GM12878 (cell line): Measurements from ENCODE around the gene FAM47E. TPM values are rescaled to one million over a fixed set of nuclear protein-coding genes. Genes with fewer than 3 reads are reported as not detected.

Experiments used
- ATAC-seq: fragments of 200-7000 bp; cut with Tn5 transposase; 3 replicates; pipeline ENCODE4 v1.9.1; 2020; ENCODE audit warnings: mild to moderate bottlenecking, moderate library complexity
- BruUV-seq: library from RNA; stranded (reverse); fragments of 400-500 nt; replicated peaks from 2 replicates; lab custom pipeline; 2021; lab: Mats Ljungman, UMichigan
- CTCF ChIA-PET: fragments of 300-600 bp; sonication (Branson Sonifier 250); formaldehyde crosslinking; extraction: SDS; loops from one replicate; lab custom pipeline; 2021; ENCODE audit warnings: inconsistent platforms; lab: Yijun Ruan, JAX
- POLR2A ChIA-PET: fragments of 350-600 bp; formaldehyde crosslinking; extraction: SDS; loops from one replicate; lab custom pipeline; 2021; ENCODE audit warnings: inconsistent platforms; lab: Charles Lee
- RAD21 ChIA-PET: fragments of 300-600 bp; sonication (Branson Sonifier 250); formaldehyde crosslinking; loops from one replicate; lab custom pipeline; 2023; ENCODE audit warnings: antibody characterized with exemption; ENCODE audit not compliant: unreplicated experiment; lab: Charles Lee
- SMC1A ChIA-PET: fragments of 300-600 bp; sonication (Branson Sonifier 250); formaldehyde crosslinking; loops from one replicate; lab custom pipeline; 2023; ENCODE audit not compliant: unreplicated experiment, uncharacterized antibody; lab: Charles Lee
- DNase-seq: peaks from one replicate; pipeline ENCODE4 v3.0.0-alpha.2; 2011; ENCODE audit warnings: low read depth, low spot score
- FAIRE-seq: peaks from 3 replicates; lab custom pipeline; 2011; peaks lifted over from hg19 to GRCh38; lab: Jason Lieb, UNC
- H2AFZ ChIP-seq: 2 replicates; pipeline ENCODE4 v1.6.0; 2011; ENCODE audit warnings: low read depth, low read length, control low read depth; ENCODE audit not compliant: control insufficient read depth
- H3K27ac ChIP-seq: 2 replicates; pipeline ENCODE4 v1.5.1; 2011; ENCODE audit warnings: control low read depth; ENCODE audit not compliant: control insufficient read depth, insufficient read depth
- H3K27me3 ChIP-seq, 2 experiments: replicated peaks in 1 of 2; 2 replicates each; pipeline versions ENCODE4 v1.6.0 to v1.6.1; 2011; ENCODE audit warnings: low read length in 1 of 2; ENCODE audit not compliant: control insufficient read depth in 2 of 2, insufficient read depth in 2 of 2
- H3K36me3 ChIP-seq, 2 experiments: 2 replicates each; pipeline ENCODE4 v1.5.1; 2011; ENCODE audit warnings: low read length in 1 of 2; ENCODE audit not compliant: control insufficient read depth in 2 of 2, insufficient read depth in 2 of 2
- H3K4me1 ChIP-seq: 2 replicates; pipeline ENCODE4 v1.6.1; 2011; ENCODE audit warnings: mild to moderate bottlenecking, low read length, moderate library complexity, mixed read lengths; ENCODE audit not compliant: control insufficient read depth, insufficient read depth
- H3K4me2 ChIP-seq: 2 replicates; pipeline ENCODE4 v1.6.0; 2011; ENCODE audit warnings: control low read depth; ENCODE audit not compliant: control insufficient read depth, insufficient read depth
- H3K4me3 ChIP-seq: fragments of 200-600 bp; sonication (generic); 2 replicates; pipeline ENCODE4 v1.5.1; 2016
- H3K79me2 ChIP-seq: 2 replicates; pipeline ENCODE4 v1.6.0; 2011; ENCODE audit warnings: low read length; ENCODE audit not compliant: control insufficient read depth, insufficient read depth
- H3K9ac ChIP-seq: 2 replicates; pipeline ENCODE4 v1.8.0; 2011; ENCODE audit warnings: low read length, control low read depth, mixed read lengths; ENCODE audit not compliant: control insufficient read depth, insufficient read depth
- H3K9me3 ChIP-seq: replicated peaks from 3 replicates; pipeline ENCODE4 v1.5.1; 2011; ENCODE audit warnings: mild to moderate bottlenecking, low read length; ENCODE audit not compliant: control insufficient read depth, insufficient read depth
- H4K20me1 ChIP-seq: 2 replicates; pipeline ENCODE4 v1.6.0; 2011; ENCODE audit not compliant: control insufficient read depth, insufficient read depth
- ATF7 ChIP-seq: fragments of 450-650 bp; IDR thresholded peaks from 2 replicates; pipeline ENCODE4 v1.6.1; 2016; ENCODE audit warnings: low read depth, mild to moderate bottlenecking
- GABPA ChIP-seq: IDR thresholded peaks from 2 replicates; pipeline ENCODE4 v1.6.1; 2014; ENCODE audit warnings: antibody characterized with exemption, low read depth, mild to moderate bottlenecking, inconsistent platforms
- MEF2B ChIP-seq: fragments of 450-650 bp; IDR thresholded peaks from 2 replicates; pipeline ENCODE4 v1.6.1; 2018; ENCODE audit warnings: mild to moderate bottlenecking, moderate library complexity; ENCODE audit not compliant: partially characterized antibody, poor library complexity, severe bottlenecking
- NR2C1 ChIP-seq: fragments of 450-650 bp; IDR thresholded peaks from 2 replicates; pipeline ENCODE4 v1.6.1; 2017; ENCODE audit warnings: antibody characterized with exemption, mild to moderate bottlenecking, moderate library complexity
- RAD51 ChIP-seq: fragments of 450-650 bp; IDR thresholded peaks from 2 replicates; pipeline ENCODE4 v1.6.1; 2016; ENCODE audit warnings: moderate library complexity, mild to moderate bottlenecking, inconsistent platforms
- SIX5 ChIP-seq: IDR thresholded peaks from 2 replicates; pipeline ENCODE4 v1.6.1; 2011; ENCODE audit warnings: mild to moderate bottlenecking, low read depth, low read length, moderate library complexity; ENCODE audit not compliant: severe bottlenecking
- WGBS: methylation state at CpG from one replicate; pipeline ENCODE4 v1.1.6; 2016; ENCODE audit warnings: low lambda C conversion rate; ENCODE audit not compliant: insufficient replicate concordance, insufficient coverage; ENCODE audit errors: missing lambda C conversion rate; 5-methylcytosine and 5-hydroxymethylcytosine counted together
- in situ Hi-C: fragments of 300-500 bp; cut with MboI; formaldehyde crosslinking; loops from 9 replicates; pipeline ENCODE4 v1.14.3; 2018; ENCODE audit warnings: mixed read lengths
- intact Hi-C: fragments of 100-400 bp; cut with micrococcal nuclease; formaldehyde crosslinking; loops from one replicate; pipeline ENCODE4 v1.14.2; 2022; ENCODE audit not compliant: unreplicated experiment
- polyA plus RNA-seq, 11 experiments: library from polyadenylated mRNA; depleted of rRNA in 4 of 11; unstranded in 6 of 11; stranded (reverse) in 5 of 11; fragments of >200 nt; fragmentation: Nextera tagmentation in 4 of 11; fragmentation: Illumina TruSeq in 1 of 11; extraction: Ambion mirVana in 4 of 11; extraction: Trizol in 1 of 11; gene quantifications; 1 replicate in 1 of 11; 2 replicates in 10 of 11; pipeline versions ENCODE4 v1.2.1 to v1.2.3, GENCODE V29; 2011 to 2016; ENCODE audit warnings: inconsistent platforms in 2 of 11, missing spikeins in 2 of 11, low read depth in 1 of 11
- total RNA-seq, 4 experiments: library from RNA; depleted of rRNA in 3 of 4; stranded (reverse); fragments of >200 nt in 3 of 4; fragmentation: Illumina TruSeq in 1 of 4; extraction: Trizol in 1 of 4; gene quantifications; 2 replicates each; pipeline versions ENCODE4 v1.2.1 to v1.2.3, GENCODE V29; 2013 to 2021
- TF ChIP-seq, protein P1 (sequence below): fragments of 450-650 bp; IDR thresholded peaks from 2 replicates; pipeline ENCODE4 v1.6.1; 2018; ENCODE audit warnings: borderline replicate concordance, mild to moderate bottlenecking; ENCODE audit not compliant: partially characterized antibody

The FAM47E gene
- total and polyA plus RNA-seq, 10 of the 15 experiments (the other 5 are each of a cell fraction or from before 2014, with no cell fraction given) = 0.03 TPM; not detected in 9

DNA sequence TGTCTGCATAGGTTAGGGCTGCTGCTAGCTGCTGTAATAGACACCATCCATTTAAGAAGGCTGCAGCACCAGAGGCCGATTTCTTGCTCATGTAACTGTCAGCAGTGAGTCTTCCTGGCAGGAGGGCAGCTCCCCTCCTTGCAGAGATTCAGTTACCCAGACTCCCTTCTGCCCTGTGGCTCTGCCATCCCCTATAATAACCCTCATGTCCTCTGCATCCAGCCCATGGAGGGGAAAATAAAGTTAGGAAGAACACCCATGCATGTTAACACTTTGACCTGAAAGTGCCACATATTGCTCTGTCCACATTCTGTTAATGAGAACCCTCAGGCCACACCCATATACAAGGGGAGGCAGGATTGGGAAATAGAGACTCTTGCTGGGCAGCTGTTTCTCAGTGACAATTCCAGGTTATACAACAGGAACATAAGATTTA lies 60.4 kb downstream of the FAM47E start:
- peaks cover 2 to 15% of the 10 kb centered on the region in 2 experiments for H3K27me3 ChIP-seq
- FAIRE-seq (no peak), DNase-seq (no peak), ATAC-seq (no peak)
- no peak overlapping the region for H3K4me3 ChIP-seq
- CTCF ChIA-PET = no interaction called here
- H3K79me2 ChIP-seq = no peaks in the 10 kb centered on the region
- 5% methylated on average over 1 of the region's 1 CpG for WGBS
- H3K9me3 ChIP-seq = no peaks in the 10 kb centered on the region; the same call in 2 of the 3 replicates
- no peaks in the 10 kb centered on the region for H3K36me3 ChIP-seq
- no peak overlapping the region for H3K27ac ChIP-seq
- TF ChIP-seq MEF2B (no peak), RAD51 (no peak), ATF7 (no peak), NR2C1 (no peak), GABPA (no peak), SIX5 (no peak)
- TF ChIP-seq, protein P1, sequence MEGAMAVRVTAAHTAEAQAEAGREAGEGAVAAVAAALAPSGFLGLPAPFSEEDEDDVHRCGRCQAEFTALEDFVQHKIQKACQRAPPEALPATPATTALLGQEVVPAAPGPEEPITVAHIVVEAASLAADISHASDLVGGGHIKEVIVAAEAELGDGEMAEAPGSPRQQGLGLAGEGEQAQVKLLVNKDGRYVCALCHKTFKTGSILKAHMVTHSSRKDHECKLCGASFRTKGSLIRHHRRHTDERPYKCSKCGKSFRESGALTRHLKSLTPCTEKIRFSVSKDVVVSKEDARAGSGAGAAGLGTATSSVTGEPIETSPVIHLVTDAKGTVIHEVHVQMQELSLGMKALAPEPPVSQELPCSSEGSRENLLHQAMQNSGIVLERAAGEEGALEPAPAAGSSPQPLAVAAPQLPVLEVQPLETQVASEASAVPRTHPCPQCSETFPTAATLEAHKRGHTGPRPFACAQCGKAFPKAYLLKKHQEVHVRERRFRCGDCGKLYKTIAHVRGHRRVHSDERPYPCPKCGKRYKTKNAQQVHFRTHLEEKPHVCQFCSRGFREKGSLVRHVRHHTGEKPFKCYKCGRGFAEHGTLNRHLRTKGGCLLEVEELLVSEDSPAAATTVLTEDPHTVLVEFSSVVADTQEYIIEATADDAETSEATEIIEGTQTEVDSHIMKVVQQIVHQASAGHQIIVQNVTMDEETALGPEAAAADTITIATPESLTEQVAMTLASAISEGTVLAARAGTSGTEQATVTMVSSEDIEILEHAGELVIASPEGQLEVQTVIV = no peak
- no peak overlapping the region for H3K4me2 ChIP-seq
- H4K20me1 ChIP-seq = no peaks in the 10 kb centered on the region
- in situ Hi-C loops = no loop called here
- no peak overlapping the region for H3K9ac ChIP-seq
- intact Hi-C loops = no loop called here
- RAD21 ChIA-PET = no interaction called here
- SMC1A ChIA-PET = interaction anchor here (1.2 kb wide), 1 partner anchor 12 kb away, joined by 4 read pairs; no protein-coding TSS in a partner anchor
- no TSS peak for BruUV-seq
- H2AFZ ChIP-seq = no peak overlapping the region
- POLR2A ChIA-PET = no interaction called here
- H3K4me1 ChIP-seq = no peaks in the 10 kb centered on the region
